Measurements from ENCODE around the gene GNAQ.

Gene GNAQ

GRCh38 chr9:77806741-77807140, 224.9 kb downstream of the GNAQ start:
- no peak overlapping the region for H3K27ac ChIP-seq
- no peak for TF ChIP-seq CTCF (conservative IDR thresholded peaks at IDR 0.05)

DNA sequence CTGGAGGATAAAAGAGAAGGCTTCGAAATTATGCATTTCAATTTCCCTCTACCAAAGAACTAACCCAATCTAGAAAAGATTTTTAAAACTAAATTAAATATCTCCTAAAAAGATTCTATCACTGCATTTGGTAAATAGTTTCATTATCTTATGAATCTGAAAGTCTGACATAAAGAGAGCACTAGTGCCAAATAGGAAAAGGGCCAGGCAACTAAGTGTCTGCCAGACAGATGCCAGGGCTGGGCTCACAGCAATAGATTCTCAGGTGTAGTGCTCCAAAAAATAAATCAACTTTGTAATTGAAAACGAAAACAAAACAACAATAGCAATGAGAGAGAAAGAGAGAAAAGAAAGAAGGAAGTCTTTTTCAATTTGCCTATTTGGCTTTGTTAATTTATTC, 225.8 kb downstream of the GNAQ start:
- TF ChIP-seq ZFX (IDR thresholded peaks at IDR 0.05) = no peak
- no peak for TF ChIP-seq CTCF (conservative IDR thresholded peaks at IDR 0.05)
- H3K27ac ChIP-seq = no peak overlapping the region

DNA sequence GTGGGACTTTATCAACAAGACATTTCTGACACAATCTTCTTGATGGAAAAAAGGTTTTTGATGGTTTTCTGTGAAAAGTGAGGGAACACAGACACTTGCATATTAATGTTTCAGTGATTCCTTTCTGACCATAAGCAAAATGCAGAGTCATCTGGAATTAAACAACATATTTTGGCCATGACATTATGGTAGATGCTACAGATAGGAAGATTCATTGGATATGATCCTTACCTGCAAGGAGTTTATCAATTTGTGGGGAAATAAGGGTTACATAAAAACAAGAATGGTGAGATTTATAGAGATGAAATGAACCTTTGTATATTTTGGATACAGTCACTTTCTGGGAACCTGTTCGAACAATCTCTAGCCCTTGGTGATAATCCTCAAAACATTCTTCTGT, 228.2 kb downstream of the GNAQ start:
- TF ChIP-seq CTCF (conservative IDR thresholded peaks at IDR 0.05) (no peak), ZFX (IDR thresholded peaks at IDR 0.05) (no peak)
- H3K27ac ChIP-seq = no peak overlapping the region

DNA sequence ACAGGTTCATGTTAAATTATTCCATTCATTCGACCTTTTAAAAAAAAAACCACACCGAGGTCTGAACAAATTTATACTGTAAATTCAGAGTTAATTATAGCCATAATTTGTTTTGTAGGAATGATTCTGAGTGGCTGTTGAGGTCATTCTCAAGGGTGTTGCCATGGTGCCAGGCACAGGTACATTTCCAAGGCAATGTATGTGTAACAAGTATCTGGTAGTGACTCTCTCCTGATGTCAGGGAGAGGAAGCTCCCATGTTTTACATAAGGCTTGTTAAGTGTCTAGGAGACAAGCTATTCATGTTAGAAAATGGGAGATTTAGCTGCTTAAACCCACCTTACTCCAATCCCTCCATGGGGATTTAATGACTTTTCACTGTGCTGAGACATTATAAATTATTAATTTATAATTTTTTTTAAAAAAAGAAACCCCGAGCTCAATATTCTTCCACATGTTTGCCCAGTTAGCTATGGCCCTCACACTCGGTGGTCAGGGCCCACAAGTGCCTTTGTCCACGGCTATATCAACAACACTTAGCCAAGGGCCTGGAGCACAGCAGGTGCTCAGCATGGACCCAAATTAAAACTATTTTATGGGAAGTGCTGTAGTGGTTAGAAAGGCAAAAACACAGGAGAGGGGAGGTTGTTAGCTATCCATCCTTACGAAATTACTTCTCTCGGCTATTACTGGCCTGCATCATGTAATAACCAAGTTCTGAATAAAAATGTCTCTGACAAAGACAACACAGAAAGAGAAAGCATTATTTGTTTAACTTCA, 228.9 kb downstream of the GNAQ start:
- TF ChIP-seq CTCF (conservative IDR thresholded peaks at IDR 0.05) (no peak), ZFX (IDR thresholded peaks at IDR 0.05) (no peak)
- no peak overlapping the region for H3K27ac ChIP-seq

GRCh38 chr9:77802064-77802463, 229.5 kb downstream of the GNAQ start:
- TF ChIP-seq CTCF (conservative IDR thresholded peaks at IDR 0.05) (no peak), ZFX (IDR thresholded peaks at IDR 0.05) (no peak)
- no peak overlapping the region for H3K27ac ChIP-seq

GRCh38 chr9:77800924-77801551, 230.6 kb downstream of the GNAQ start:
- TF ChIP-seq ZFX (IDR thresholded peaks at IDR 0.05) (no peak), CTCF (conservative IDR thresholded peaks at IDR 0.05) (no peak)
- no peak overlapping the region for H3K27ac ChIP-seq

DNA sequence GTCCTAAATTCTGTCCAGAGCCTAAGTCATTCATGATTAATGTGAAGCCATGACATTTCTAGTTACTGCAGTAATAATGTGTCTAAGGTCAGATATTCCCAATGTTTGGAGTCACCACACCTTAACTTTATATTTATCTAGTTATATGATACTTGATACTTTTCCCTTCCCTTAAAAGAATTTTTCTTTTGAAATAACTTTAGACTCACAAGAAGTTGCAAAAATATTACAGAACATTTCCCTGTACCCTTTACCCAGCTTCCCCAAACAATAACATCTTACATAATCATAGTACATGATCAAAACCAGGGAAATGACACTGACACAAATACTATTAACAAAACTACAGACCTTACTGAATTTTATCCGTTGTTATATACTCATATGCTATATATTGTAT, 233.5 kb downstream of the GNAQ start:
- H3K27ac ChIP-seq = no peak overlapping the region
- no peak for TF ChIP-seq ZFX (IDR thresholded peaks at IDR 0.05)
- TF ChIP-seq CTCF (conservative IDR thresholded peaks at IDR 0.05) = no peak
